ENCODE results near the gene UBE2R2. TPM values are rescaled to one million over a fixed set of nuclear protein-coding genes. Genes with fewer than 3 reads are reported as not detected.
"Not testable (repeated sequence)": the region's sequence is repeated elsewhere in the genome, so short reads cannot be mapped to it uniquely, and the experiment has no call there.

Gene UBE2R2
- total RNA-seq, 1 donor from 2014 or later, result 88.0 TPM

DNA sequence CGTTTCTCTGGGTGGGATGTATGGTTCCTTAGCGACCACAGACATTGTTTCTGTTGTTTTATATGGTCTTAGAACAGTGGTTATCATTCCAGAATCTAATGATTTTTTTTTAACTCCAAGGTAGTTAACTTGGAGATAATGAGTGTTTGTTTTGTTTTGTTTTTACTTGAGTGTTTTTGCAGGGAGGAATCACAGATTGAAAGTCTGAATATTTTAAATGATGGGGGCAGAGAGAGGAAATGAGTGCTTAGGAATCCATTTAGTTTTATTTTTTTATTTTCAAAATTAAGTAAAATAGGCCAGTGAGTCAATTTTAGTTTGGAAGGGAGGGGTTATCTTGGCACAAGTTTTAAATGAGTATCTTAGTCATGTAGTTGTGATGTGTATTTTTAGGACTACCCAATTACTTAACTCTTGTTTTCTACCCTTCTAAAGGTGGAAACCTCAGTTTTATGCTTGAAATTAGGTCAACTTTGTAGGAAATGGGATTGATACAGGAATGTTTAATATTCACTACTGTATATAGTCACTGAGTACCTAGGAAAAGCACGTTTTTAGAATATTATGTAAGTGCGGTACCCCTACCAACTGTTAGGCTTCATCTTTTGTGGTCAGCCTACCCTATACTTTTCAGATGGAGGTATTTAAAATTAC is 2.0 kb downstream of the UBE2R2 start:
- H3K27ac Mint-ChIP-seq (ENCODE audit: unreplicated experiment), result peak overlapping the region; percentile 91
- H3K27me3 Mint-ChIP-seq (ENCODE audit: low read depth), result peaks cover 2% of the 10 kb centered on the region
- peaks cover 5% of the 10 kb centered on the region for H3K36me3 Mint-ChIP-seq (ENCODE audit: low read depth)

DNA sequence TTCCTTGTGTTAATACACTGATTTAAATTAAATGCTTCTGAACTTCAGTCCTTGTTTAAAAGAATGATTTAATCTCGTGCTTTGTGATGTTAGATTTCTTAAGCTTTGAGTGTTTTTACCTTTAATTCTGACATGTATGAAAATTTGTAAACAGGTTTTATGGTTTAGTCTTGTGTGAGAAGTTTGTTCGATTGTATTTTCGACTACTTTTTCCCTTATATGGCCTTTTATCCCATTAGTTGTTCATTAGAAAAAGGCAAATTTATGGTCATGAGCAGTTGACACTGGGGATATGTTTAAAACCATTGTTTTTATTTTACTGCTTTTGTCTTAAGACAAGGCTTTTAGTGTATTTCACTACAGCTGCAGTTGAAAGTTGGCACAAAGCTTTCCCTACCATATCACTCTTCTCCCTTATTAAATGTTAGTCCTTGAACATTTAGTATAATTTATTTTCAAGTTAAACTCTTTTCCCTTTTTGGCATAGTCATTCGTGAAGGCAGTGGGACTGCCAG is 3.3 kb downstream of the UBE2R2 start:
- TF ChIP-seq, protein P1, sequence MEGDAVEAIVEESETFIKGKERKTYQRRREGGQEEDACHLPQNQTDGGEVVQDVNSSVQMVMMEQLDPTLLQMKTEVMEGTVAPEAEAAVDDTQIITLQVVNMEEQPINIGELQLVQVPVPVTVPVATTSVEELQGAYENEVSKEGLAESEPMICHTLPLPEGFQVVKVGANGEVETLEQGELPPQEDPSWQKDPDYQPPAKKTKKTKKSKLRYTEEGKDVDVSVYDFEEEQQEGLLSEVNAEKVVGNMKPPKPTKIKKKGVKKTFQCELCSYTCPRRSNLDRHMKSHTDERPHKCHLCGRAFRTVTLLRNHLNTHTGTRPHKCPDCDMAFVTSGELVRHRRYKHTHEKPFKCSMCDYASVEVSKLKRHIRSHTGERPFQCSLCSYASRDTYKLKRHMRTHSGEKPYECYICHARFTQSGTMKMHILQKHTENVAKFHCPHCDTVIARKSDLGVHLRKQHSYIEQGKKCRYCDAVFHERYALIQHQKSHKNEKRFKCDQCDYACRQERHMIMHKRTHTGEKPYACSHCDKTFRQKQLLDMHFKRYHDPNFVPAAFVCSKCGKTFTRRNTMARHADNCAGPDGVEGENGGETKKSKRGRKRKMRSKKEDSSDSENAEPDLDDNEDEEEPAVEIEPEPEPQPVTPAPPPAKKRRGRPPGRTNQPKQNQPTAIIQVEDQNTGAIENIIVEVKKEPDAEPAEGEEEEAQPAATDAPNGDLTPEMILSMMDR (conservative IDR thresholded peaks at IDR 0.05), result no peak
- no peak for DNase-seq (ENCODE audit: low read depth, low spot score)
- H3K4me1 Mint-ChIP-seq, result peaks cover 34% of the 10 kb centered on the region
- H3K27ac Mint-ChIP-seq (ENCODE audit: unreplicated experiment), result no peak overlapping the region
- H3K36me3 Mint-ChIP-seq (ENCODE audit: low read depth), result peaks cover 5% of the 10 kb centered on the region
- no peaks in the 10 kb centered on the region for H3K9me3 Mint-ChIP-seq
- H3K27me3 Mint-ChIP-seq (ENCODE audit: low read depth), result peaks cover 2% of the 10 kb centered on the region
- peak overlapping the region; percentile 97 for H3K4me3 Mint-ChIP-seq

More for the DNA sequence above, 2.0 kb downstream of the UBE2R2 start:
- no peak for DNase-seq (ENCODE audit: low read depth, low spot score)
- TF ChIP-seq, protein P1 (conservative IDR thresholded peaks at IDR 0.05), result no peak
- Mint-ChIP-seq H3K4me1 (peaks cover 47% of the 10 kb centered on the region), H3K4me3 (peak overlapping the region; percentile 97), H3K9me3 (no peaks in the 10 kb centered on the region)

DNA sequence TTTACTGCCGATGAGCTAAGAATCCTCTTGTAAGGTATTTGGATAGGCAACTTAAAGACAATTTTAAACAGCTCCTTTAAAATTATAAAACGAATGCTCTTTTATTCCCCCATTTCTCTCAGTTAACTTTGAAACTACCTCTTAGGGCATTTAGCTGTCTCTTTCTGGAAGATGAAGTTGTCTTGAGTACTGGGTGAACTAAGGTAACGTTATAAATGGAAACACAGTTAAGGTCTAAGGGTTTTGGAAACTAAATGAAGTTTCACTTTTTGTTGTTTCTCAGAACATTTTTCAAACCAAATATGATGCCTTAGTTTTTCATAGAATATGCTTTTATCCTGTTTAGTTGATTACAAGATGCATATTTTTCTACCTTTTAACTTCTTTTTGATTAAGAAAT is 6.8 kb downstream of the UBE2R2 start:
- TF ChIP-seq, protein P1 (conservative IDR thresholded peaks at IDR 0.05), result no peak
- Mint-ChIP-seq H3K27me3 (ENCODE audit: low read depth) (no peaks in the 10 kb centered on the region), H3K9me3 (no peaks in the 10 kb centered on the region), H3K4me3 (peak overlapping the region; percentile 27), H3K36me3 (ENCODE audit: low read depth) (peaks cover 7% of the 10 kb centered on the region), H3K4me1 (peaks cover 19% of the 10 kb centered on the region), H3K27ac (ENCODE audit: unreplicated experiment) (no peak overlapping the region)
- no peak for DNase-seq (ENCODE audit: low read depth, low spot score)

DNA sequence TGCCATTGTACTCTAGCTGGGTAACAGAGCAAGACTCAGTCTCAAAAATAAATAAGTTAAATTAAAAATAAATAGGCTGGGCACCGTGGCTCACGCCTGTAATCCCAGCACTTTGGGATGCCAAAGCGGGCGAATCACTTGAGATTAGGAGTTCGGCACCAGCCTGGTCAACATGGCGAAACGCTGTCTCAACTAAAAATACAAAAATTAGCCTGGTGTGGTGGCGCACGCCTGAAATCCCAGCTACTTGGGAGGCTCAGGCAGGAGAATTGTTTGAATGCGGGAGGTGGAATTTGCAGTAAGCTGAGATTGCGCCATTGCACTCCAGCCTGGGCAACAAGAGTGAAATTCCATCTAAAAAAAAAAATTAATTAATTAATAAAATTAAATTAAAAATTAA is 10.3 kb downstream of the UBE2R2 start:
- not testable (repeated sequence) for H3K36me3 Mint-ChIP-seq (ENCODE audit: low read depth); H3K27me3 Mint-ChIP-seq (ENCODE audit: low read depth); H3K27ac Mint-ChIP-seq (ENCODE audit: unreplicated experiment); H3K9me3 Mint-ChIP-seq; DNase-seq (ENCODE audit: low read depth, low spot score); H3K4me1 Mint-ChIP-seq; H3K4me3 Mint-ChIP-seq

DNA sequence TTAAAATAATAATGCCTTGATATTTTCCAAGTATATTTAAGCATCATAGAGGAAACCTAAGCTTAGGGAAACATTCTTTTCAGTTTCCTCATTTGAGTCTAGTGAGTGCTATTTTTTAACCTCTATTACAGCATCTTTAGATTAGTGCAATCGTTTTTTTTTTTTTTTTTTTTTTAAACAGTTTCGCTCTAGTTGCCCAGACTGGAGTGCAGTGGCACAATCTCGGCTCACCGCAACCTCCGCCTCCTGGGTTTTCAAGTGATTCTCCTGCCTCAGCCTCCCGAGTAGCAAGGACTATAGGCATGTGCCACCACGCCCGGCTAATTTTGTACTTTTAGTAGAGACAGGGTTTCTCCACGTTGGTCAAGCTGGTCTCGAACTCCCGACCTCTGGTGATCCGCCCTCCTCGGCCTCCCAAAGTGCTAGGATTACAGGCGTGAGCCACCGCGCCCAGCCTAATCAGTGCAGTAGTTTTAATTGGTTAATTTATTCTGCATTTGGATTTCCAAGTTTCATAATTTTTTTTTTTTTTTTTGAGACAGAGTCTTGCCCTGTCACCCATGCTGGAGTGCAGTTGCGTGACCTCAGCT is 12.8 kb downstream of the UBE2R2 start:
- H3K9me3 Mint-ChIP-seq; H3K27me3 Mint-ChIP-seq (ENCODE audit: low read depth); DNase-seq (ENCODE audit: low read depth, low spot score); H3K4me1 Mint-ChIP-seq; H3K27ac Mint-ChIP-seq (ENCODE audit: unreplicated experiment); H3K36me3 Mint-ChIP-seq (ENCODE audit: low read depth); H3K4me3 Mint-ChIP-seq: not testable (repeated sequence)

DNA sequence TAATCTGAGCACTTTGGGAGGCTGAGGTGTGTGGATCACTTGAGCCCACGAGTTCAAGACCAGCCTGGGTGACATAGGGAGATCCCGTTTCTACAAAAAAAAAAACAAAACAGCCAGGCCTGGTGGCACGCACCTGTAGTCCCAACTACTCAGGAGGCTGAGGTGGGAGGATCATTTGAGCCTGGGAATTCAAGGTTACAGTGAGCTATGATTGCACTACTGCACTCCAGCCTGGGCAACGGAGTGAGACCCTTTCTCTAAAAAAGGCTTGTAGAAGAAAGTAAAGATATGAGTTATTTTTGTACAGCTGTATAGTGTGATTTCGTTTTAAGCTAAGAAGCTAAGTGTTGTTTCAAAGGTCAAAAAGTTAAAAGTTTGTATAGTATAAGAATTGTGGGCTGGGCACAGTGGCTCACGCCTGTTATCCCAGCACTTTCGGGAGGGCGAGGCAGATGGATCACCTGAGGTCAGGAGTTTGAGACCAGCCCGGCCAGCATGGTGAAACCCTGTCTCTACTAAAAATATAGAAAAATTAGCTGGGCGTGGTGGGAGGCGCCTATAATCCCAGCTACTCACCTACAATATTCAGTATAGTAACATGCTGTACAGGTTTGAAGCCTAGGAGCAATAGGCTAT is 18.8 kb downstream of the UBE2R2 start:
- H3K27me3 Mint-ChIP-seq (ENCODE audit: low read depth), result no peaks in the 10 kb centered on the region
- H3K4me1 Mint-ChIP-seq, result peaks cover 14% of the 10 kb centered on the region
- no peaks in the 10 kb centered on the region for H3K36me3 Mint-ChIP-seq (ENCODE audit: low read depth)
- TF ChIP-seq, protein P1 (conservative IDR thresholded peaks at IDR 0.05), result no peak
- no peak overlapping the region for H3K4me3 Mint-ChIP-seq
- no peaks in the 10 kb centered on the region for H3K9me3 Mint-ChIP-seq
- no peak for DNase-seq (ENCODE audit: low read depth, low spot score)
- H3K27ac Mint-ChIP-seq (ENCODE audit: unreplicated experiment), result no peak overlapping the region

DNA sequence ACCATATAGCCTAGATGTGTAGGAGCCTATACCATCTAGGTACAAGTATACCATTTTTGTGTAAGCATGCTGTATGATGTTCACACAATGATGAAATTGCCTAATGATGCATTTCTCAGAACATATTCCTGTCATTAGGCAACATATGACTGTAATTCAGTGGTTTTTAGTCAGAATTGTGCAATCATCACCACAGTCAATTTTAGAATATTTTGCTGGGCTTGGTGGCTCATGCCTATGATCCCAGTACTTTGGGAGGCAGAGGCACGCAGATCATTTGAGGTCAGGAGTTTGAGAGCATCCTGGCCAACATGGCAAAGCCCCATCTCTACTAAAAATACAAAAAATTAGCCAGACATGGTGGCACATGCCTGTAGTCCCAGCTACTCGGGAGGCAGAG is 19.3 kb downstream of the UBE2R2 start:
- H3K27ac Mint-ChIP-seq (ENCODE audit: unreplicated experiment), result peak overlapping the region; percentile 75
- H3K27me3 Mint-ChIP-seq (ENCODE audit: low read depth); H3K36me3 Mint-ChIP-seq (ENCODE audit: low read depth); DNase-seq (ENCODE audit: low read depth, low spot score); H3K9me3 Mint-ChIP-seq; H3K4me3 Mint-ChIP-seq: not testable (repeated sequence)
- peaks cover 16% of the 10 kb centered on the region for H3K4me1 Mint-ChIP-seq
